ENCODE measurements around the gene MEIS1. TPM values are rescaled to one million over a fixed set of nuclear protein-coding genes. Genes with fewer than 3 reads are reported as not detected.

Gene MEIS1
- total RNA-seq, 2 experiments from 2014 or later = 5.4 to 7.3 TPM

DNA sequence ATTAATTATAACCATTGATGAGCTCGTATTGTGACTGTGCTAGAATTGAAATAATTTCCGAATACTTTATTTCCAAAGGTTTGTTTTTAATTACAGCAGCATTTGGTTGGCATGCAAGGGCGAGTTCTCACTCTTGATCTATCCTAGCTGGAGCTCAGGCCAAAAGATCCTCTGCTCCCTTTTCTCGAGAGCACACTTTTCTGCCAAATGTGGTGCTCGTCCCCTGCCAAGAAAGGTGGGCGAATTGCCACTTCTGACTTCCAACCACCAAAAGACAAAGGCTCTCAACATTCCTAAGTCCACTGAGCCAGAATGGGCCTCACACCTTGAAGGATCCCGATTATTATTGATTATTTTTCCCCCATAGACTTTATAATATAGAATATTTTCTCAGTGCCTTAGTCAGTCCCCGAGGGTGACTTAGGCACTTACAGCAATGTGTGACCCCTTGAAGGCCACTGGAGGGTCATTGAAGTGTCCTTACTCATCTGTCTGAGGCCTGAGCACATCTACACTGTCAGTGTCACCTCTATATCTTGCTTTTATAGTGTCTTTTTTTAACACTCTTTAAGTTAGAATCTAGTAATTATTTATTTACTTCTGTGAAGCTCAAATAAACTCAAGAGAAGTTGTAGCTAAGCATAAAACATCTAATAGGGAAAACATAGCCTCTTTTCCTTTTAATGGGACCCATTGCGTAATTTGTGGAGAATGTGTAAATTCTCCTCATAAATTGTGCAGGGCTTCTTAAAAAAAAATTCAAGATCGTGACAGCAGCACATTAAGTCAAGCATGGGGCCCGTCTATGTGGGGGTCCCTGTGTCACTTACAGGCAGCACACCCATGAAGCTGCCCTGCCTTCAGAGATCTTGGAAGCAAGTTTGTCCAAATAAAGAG is 98.3 kb downstream of the MEIS1 start:
- no peaks in the 10 kb centered on the region for H3K36me3 ChIP-seq (ENCODE audit: insufficient read depth, low read length)
- H3K9me3 ChIP-seq (ENCODE audit: low read length) = no peaks in the 10 kb centered on the region
- H3K4me3 ChIP-seq (ENCODE audit: low read depth, low read length, poor library complexity, severe bottlenecking) = no peak overlapping the region
- intact Hi-C loops (cut with micrococcal nuclease; ENCODE audit: unreplicated experiment) = no loop called here
- H4K20me1 ChIP-seq (ENCODE audit: insufficient read depth, low read length) = no peaks in the 10 kb centered on the region
- no peaks in the 10 kb centered on the region for H3K9me2 ChIP-seq (ENCODE audit: insufficient read depth, low read length)
- H3K27ac ChIP-seq (ENCODE audit: low read depth, low read length, poor library complexity, severe bottlenecking) = no peak overlapping the region
- ChIA-PET CTCF (ENCODE audit: unreplicated experiment) (no interaction called here), POLR2A (no interaction called here)
- H3K4me1 ChIP-seq (ENCODE audit: insufficient read depth, low read length, poor library complexity, severe bottlenecking) = no peaks in the 10 kb centered on the region
- no TSS peak for BruUV-seq (replicated peaks)
- H2AFZ ChIP-seq (ENCODE audit: low read length) = no peak overlapping the region
- H3K4me2 ChIP-seq (ENCODE audit: low read length) = no peak overlapping the region
- no peak for DNase-seq (ENCODE audit: low spot score)
- H3K79me2 ChIP-seq (ENCODE audit: insufficient read depth, low read depth, low read length) = no peaks in the 10 kb centered on the region
- TF ChIP-seq EZH2phosphoT487 (IDR thresholded peaks at IDR 0.05; ENCODE audit: borderline replicate concordance, low read depth, low read length) = no peak
- TF ChIP-seq, protein P1, sequence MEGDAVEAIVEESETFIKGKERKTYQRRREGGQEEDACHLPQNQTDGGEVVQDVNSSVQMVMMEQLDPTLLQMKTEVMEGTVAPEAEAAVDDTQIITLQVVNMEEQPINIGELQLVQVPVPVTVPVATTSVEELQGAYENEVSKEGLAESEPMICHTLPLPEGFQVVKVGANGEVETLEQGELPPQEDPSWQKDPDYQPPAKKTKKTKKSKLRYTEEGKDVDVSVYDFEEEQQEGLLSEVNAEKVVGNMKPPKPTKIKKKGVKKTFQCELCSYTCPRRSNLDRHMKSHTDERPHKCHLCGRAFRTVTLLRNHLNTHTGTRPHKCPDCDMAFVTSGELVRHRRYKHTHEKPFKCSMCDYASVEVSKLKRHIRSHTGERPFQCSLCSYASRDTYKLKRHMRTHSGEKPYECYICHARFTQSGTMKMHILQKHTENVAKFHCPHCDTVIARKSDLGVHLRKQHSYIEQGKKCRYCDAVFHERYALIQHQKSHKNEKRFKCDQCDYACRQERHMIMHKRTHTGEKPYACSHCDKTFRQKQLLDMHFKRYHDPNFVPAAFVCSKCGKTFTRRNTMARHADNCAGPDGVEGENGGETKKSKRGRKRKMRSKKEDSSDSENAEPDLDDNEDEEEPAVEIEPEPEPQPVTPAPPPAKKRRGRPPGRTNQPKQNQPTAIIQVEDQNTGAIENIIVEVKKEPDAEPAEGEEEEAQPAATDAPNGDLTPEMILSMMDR (conservative IDR thresholded peaks at IDR 0.05; ENCODE audit: low read length) = no peak

DNA sequence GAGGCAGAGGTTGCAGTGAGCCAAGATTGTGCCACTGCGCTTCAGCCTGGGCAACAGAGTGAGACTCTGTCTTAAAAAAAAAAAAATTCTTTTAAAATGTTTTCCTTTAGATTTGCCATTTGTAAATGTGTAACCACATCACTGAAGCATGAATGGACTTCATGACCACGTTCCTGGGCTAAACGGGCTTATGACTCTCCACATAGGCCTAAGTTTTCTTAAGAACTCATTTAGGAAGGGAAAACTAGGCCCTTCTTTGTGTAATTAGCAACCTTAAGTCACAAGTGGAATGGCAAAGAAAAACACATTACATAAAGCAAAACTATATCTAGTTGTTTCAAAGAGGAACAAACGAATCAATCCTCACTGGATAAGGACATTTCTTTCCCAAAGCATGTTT is 99.5 kb downstream of the MEIS1 start:
- TF ChIP-seq, protein P1 (conservative IDR thresholded peaks at IDR 0.05; ENCODE audit: low read length) = no peak
- no peak for TF ChIP-seq EZH2phosphoT487 (IDR thresholded peaks at IDR 0.05; ENCODE audit: borderline replicate concordance, low read depth, low read length)
- no peak for DNase-seq (ENCODE audit: low spot score)
- Histone ChIP-seq H3K27ac (ENCODE audit: low read depth, low read length, poor library complexity, severe bottlenecking) (no peak overlapping the region), H3K9me2 (ENCODE audit: insufficient read depth, low read length) (no peaks in the 10 kb centered on the region), H4K20me1 (ENCODE audit: insufficient read depth, low read length) (no peaks in the 10 kb centered on the region), H3K79me2 (ENCODE audit: insufficient read depth, low read depth, low read length) (no peaks in the 10 kb centered on the region), H3K4me2 (ENCODE audit: low read length) (no peak overlapping the region), H3K4me3 (ENCODE audit: low read depth, low read length, poor library complexity, severe bottlenecking) (no peak overlapping the region), H2AFZ (ENCODE audit: low read length) (no peak overlapping the region), H3K36me3 (ENCODE audit: insufficient read depth, low read length) (no peaks in the 10 kb centered on the region), H3K9me3 (ENCODE audit: low read length) (no peaks in the 10 kb centered on the region), H3K4me1 (ENCODE audit: insufficient read depth, low read length, poor library complexity, severe bottlenecking) (no peaks in the 10 kb centered on the region)
- intact Hi-C loops (cut with micrococcal nuclease; ENCODE audit: unreplicated experiment) = no loop called here
- BruUV-seq (replicated peaks) = no TSS peak
- POLR2A ChIA-PET = interaction anchor here (0.6 kb wide), 1 partner anchor 271 kb away, joined by 6 read pairs; no protein-coding TSS in a partner anchor
- CTCF ChIA-PET (ENCODE audit: unreplicated experiment) = no interaction called here
